NCI-H2081 (cell line): ENCODE data around the gene SRR.

Experiments
- DNase-seq, 2 experiments: peaks; one replicate each; lab custom pipeline; 2025; lab: John Stamatoyannopoulos, UW

The SRR gene

GRCh38 chr17:2346475-2346874, 42.7 kb downstream of the SRR start:
- DNase-seq: no peak

GRCh38 chr17:2347805-2348685, 44.3 kb downstream of the SRR start:
- DNase-seq: peak in 1 of 2 experiments; percentile 46

GRCh38 chr17:2351269-2351668, 47.5 kb downstream of the SRR start:
- no peak for DNase-seq

- no peak for DNase-seq
Measured at GRCh38 chr17:2354311-2354710, 50.6 kb downstream of the SRR start.

- DNase-seq: no peak
Measured at GRCh38 chr17:2357237-2357636, 53.5 kb downstream of the SRR start.

- no peak for DNase-seq
Measured at GRCh38 chr17:2357931-2358434, 54.2 kb downstream of the SRR start.

- no peak for DNase-seq
Measured at GRCh38 chr17:2361010-2361760, 57.4 kb downstream of the SRR start.

- no peak for DNase-seq
Measured at GRCh38 chr17:2362016-2362415, 58.3 kb downstream of the SRR start.

GRCh38 chr17:2362416-2362815, 58.7 kb downstream of the SRR start:
- no peak for DNase-seq

- no peak for DNase-seq
Measured at GRCh38 chr17:2362881-2363280, 59.1 kb downstream of the SRR start.

- no peak for DNase-seq
Measured at GRCh38 chr17:2363318-2363717, 59.6 kb downstream of the SRR start.

- DNase-seq: no peak
Measured at GRCh38 chr17:2363851-2364762, 60.4 kb downstream of the SRR start.

- DNase-seq: no peak
Measured at GRCh38 chr17:2364763-2365116, 61.0 kb downstream of the SRR start.

- DNase-seq: no peak
Measured at GRCh38 chr17:2365132-2365531, 61.4 kb downstream of the SRR start.

- DNase-seq: no peak
Measured at GRCh38 chr17:2366747-2367494, 63.2 kb downstream of the SRR start.

- no peak for DNase-seq
Measured at GRCh38 chr17:2368359-2368758, 64.6 kb downstream of the SRR start.

GRCh38 chr17:2369039-2369438, 65.3 kb downstream of the SRR start:
- DNase-seq: no peak

GRCh38 chr17:2369551-2370210, 65.9 kb downstream of the SRR start:
- no peak for DNase-seq

GRCh38 chr17:2370211-2370589, 66.5 kb downstream of the SRR start:
- no peak for DNase-seq

GRCh38 chr17:2371183-2372130, 67.7 kb downstream of the SRR start:
- DNase-seq: no peak
